UCSD-AML1 (cell line): ENCODE results near the gene RHBDD3.
"Not testable (repeated sequence)": the region's sequence is repeated elsewhere in the genome, so short reads cannot be mapped to it uniquely, and the experiment has no call there.

Experiments
- DNase-seq: peaks from one replicate; lab custom pipeline; 2025; ENCODE audit not compliant: unreplicated experiment; lab: John Stamatoyannopoulos, UW

The RHBDD3 gene

DNA sequence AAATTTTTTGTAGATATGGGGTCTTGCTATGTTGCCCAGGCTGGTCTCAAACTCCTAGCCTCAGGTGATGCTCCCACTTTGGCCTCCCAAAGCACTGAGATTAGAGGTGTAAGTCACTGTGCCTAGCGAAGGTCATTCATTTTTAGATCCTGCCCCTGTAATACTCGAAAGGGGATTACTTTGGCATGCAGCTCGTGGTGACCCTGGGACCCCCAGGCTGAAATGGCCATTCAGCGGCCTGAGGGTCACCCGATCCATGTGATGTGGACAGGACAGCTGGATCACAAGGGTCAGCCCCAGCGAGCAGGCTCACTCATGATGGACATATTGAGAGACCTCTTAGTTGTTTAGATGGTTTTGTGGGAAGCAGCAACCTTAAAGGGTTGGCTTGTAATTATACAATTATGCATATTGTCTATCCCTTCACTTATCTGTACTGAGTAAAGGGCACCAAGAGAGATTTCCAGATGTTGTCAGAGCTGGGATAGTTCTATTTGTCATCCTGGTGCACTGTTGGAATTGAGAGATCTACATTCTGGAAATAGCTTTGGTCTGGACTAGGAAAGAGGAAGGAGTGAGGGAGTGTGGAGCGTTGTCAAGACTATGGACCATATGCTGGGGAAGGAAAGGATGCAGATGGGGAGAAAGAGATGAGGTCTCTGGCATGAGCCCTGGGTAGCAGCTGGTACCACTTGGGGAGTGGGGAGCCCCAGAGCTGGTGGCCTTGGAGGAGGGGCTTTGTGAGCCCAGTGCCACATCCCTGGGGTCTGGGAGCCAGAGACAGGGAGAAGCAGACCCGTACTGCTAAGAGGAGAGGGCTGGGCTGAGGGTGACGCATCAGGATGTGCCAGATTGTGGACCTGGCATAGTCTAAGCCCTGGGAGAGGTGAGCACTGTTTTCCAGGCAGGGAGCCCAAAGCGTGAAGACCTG is 15.5 kb downstream of the RHBDD3 start:
- no peak for DNase-seq

DNA sequence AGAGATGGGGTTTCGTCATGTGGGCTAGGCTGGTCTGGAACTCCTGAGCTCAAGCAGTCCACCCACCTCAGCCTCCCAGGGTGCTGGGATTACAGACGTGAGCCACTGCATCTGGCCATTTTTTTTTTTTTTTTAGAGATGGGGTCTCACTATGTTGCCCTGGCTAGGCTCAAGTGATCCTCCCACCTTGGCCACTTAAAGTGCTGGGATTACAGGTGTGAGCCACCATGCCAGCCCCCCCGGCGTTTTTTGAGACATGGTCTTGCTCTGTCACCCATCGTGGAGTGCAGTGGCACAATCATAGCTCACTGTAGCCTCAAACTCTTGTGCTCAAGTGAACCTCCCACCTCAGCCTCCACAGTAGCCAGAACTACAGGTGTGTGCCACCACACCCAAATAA is 16.5 kb downstream of the RHBDD3 start:
- no peak for DNase-seq

DNA sequence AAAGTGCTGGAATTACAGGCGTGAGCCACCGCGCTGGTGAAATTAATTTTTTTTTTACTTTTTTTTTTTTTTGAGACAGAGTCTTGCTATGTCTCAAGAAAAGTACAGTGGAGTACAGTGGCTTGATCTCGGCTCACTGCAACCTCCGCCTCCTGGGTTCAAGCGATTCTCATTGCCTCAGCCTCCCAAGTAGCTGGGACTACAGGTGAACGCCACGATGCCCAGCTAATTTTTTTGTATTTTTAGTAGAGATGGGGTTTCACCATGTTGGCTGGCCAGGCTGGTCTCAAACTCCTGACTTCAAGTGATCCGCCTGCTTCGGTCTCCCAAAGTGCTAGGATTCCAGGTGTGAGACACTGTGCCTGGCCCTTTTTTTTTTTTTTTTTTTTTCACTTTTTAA is 19.9 kb downstream of the RHBDD3 start:
- DNase-seq: not testable (repeated sequence)

DNA sequence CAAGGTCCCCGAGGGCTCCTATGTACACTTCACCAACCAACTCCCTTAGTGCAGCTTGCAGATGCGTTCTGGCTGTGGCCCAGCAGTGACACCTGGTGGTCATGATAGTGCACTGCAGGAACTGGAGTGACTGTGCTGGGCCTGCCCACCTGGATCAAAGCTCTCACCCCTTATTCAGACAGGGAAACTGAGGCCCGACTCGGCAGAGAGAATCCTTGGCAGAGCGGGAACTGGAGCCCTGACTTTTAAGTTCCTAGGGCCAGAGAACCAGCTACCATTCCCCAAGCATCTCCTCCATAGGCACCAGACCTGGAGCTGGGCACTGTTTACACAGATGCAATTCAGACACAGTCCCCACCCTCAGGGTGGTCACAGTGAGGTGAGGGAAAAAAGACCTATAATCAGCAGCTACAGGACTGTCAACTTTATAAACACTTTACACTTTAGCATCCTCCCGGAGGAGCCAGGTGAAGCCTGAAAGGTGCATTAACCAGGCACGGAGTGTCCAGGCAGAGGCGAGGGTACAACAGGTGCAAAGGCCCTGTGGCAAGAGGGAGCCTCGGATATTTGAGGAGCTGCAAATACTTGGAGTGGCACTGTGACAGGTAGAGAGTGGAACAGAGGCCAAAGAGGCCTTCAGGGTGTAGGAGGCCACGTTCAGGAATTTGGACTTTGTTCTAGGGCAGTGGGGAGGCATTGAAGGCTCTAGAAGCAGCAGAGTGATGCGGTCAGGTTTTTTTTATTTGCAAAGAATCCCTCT is 22.0 kb downstream of the RHBDD3 start:
- peak; percentile 67 for DNase-seq

DNA sequence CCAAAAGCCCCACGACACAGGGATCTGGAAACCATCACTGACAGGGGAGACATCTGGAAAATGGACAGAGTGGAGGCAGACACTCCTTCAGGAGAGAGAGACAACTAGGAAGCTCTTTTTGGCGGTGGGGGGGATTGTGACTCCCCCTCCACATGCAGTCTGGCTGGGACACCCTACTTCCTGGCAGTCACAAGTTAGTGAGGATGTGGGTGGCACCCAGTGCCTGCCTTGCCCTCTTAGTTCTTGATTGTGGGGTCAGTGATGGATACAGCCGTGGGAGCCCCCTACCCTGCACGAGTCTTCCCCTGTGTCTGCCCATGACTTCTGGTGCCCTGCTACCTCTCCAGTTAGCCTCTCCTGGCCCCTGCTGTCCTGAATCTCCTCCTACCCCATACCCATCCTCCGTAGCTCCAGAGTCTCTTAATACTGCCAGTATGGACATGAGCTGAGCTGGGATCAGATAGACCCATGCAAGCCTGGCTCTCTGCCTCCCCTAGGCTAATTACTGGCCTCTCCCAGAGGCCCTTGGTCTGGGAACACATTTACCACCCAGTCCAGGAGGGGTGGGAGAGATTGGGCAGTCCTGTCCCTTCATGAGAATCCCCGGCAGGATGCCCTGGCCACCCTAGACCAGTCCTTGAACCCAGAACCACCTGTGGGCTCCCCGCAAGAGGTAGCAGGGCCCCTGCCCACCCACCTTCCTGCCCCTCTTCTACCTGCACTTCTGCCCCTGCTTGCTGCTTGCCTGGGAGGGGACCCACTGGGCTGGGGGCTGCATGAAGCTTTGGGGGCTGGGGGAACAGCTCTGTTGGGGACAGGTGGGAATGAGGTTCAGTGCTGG is 22.8 kb downstream of the RHBDD3 start:
- DNase-seq: no peak

DNA sequence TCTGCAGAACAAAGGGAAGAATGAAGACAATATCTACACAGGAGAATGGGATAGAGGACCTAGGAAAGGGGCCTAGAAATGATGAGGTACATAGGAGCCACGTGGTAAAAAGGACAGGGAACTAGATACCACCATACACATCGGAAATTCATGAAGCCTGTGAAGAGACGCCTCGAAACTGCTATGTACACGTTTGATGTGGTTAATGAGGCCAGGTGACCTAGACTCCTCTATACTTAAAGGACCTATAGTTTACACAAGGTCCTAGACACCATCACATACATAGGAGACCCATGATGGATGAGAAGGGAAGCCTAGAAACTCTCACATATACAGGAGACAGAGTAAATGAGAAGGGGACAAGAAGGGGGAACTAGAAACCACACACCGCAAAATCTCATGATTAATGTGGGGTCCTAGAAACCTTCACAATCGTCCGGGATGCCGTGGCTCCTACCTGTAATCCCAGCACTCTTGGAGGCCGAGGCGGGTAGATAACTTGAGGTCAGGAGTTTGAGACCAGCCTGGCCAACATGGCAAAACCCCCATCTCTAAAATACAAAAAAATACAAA is 23.8 kb downstream of the RHBDD3 start:
- no peak for DNase-seq

DNA sequence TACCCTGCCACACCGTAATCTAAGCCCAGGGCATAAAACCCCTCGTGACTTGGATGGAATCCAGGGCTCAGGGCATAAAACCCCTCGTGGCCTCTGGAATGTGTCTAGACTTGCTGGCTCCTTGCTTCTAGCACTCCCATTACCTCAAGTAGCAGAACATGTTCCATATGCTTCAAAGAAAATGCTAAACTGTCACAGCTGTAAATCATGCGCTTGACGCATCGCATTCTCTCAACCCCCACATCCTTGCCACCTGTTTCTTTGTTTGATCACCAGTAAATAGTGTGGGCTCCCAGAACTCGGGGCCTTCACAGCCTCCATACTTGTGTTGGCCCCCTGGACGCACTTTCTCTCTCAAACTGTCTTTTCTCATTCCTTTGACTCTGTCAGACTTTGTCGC is 27.3 kb downstream of the RHBDD3 start:
- DNase-seq: not testable (repeated sequence)

DNA sequence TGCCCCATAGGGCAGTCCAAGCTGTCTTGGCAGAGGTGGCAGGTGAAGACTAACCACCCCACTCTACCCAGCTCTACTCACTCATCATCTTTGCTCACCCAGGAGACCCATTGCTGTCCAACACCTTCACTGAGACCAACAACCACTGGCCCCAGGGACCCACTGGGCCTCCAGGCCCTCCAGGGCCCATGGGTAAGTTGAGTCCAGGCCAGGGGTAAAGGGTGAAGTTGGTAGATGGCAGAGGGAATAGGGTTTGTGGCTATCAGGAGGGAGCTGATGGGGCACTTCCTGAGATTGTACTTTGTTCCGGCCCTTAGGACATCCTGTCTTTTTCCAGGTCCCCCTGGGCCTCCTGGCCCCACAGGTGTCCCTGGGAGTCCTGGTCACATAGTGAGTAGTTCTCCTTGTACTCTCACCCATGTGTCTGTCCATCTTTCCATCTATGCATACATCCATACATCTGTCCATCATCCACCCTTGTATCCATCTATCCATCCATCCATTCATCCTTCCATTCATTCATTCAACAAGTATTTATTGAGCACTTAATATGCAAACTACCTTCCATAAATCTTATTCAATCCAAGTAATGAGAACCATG is 34.4 kb downstream of the RHBDD3 start:
- DNase-seq: no peak

DNA sequence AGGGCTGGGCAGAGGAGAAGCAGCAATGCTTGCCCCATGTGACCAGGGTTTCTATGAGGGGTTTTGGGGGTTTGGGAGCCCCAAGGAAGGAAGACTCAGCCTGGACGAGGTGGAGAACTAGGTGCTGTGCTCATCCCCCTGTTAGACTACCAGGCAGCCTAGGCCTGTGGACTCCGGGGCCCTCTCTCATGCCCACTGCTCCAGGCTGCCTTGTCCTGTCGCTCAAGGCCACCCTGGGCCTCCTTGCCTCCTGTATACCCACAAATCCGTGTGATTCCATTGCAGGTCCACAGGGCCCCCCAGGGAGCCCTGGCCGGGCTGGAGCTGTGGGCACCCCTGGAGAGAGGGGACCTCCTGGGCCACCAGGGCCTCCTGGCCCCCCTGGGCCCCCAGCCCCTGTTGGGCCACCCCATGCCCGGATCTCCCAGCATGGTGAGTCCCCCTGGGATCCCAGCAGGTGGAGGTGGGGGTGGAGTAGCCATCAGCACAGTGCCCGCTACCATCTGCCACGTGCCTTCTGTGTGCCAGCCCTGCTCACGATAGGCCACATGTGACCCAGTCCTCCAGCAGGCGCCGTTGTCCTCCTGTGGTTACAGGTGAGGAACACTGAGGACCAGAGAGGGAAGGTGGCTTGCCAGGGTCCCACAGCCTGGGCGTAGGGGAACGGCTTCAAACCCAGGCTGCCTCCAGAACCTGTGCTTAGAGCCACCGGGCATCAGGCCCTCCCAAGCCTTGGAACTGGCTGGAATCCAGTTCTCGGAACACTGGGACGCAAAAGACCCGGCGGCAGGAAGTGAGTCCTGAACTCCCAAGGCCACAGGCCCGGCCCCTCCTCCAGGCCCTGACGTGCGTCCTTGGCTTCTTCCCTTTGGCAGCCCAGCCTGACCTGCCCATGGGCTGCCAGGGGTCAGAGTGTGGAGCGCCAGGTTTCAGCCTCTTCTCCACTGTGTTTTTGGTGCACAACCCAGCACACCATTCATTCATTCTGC is 35.5 kb downstream of the RHBDD3 start:
- no peak for DNase-seq

DNA sequence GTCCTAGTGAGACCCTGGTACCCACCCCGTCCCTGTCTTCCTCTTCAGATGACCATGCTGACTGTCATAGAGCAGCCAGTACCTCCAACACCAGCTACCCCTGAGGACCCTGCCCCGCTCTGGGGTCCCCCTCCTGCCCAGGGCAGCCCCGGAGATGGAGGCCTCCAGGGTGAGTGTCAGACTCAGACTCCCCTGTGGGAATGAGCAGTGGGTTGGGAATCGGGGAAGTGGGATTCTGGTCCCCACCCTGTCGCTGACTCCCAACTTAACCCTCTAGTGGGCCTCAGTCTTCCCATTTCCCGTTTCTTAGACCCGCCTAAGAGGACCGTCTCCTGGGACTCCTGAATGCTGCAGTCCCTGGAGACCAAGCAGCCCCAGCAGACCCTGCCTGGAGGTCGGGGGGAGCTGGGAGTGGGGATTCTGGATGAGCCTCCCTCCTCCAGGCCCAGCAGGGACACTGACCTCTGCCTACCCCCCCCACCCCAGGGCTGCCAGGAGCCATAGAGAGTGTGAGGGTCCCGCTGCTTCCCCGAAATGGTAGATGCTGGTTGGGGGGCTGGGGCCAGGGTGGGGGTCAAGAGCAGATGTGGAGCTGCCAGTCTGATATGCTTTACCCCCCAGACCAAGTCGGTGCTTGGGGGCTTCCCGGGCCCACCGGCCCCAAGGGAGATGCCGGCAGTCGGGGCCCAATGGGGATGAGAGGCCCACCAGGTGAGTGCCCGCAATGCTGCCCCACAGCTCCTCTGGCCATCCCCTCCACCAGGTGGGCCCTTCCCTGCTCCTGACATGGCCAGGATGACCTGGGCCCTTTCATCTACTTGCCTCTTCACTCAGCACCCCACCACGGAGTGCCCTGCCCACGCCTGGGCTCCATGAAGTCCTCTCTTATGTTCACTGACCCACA is 36.6 kb downstream of the RHBDD3 start:
- DNase-seq: no peak

DNA sequence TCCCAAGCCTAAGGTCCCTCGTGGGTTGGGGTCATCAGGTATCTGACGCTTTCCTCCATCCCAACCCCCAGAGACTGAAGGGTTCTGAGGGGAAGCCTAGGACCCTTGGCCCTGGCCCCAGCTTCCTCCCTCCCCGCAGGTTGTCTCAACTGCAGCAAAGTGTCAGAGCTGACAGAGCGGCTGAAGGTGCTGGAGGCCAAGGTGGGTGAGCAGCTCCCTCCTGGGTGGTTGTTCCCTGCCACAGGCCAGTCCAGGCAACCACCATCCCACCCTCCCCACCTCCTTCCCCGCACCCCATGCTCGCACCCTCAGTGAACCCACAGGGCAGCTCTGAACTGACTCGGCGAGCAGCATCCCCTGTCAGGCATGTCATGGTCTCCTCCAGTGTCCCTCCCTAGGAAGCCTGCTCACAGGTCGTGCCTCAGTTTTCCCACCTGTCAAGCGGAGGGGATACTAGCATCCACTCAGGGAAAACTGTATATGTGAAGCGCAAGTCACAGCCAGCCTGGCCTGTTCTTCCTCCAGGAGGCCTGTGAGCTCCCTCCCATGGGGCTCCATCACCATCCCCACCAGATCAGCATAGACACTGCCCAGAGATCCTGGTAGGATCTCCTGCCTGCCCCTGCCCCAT is 41.3 kb downstream of the RHBDD3 start:
- no peak for DNase-seq

DNA sequence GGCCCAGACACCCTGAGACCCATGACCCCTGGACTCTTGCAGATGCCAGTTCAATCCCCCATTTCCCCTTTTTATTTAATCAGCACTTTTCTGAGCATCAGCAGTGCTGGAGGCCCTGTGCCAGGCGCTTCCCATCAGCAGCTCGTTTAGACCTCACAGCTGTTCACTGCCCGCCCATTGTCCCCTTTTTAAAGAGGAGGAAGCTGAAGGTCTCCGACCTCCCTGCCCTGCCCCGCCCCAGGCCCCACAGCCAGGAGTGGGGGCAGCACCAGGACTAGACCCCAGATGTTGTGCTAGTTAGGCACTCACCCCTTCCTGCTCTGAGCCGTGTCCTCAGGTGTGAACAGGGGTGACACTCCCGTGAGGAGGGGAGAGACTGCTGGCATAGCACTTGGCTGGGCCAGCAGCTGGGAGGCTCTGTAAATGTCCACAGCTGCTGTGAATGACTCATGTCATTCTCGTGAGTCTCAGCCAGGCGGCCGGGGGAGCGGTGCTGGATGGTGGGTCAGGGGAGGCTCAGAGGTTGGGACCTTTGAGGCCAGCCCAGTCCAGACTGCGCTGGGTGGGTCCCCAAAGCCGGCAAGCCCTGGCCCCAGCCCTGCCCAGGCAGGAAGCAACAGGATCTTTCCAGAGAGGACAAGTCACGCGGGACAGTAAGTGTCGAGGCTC is 42.2 kb downstream of the RHBDD3 start:
- DNase-seq: no peak

DNA sequence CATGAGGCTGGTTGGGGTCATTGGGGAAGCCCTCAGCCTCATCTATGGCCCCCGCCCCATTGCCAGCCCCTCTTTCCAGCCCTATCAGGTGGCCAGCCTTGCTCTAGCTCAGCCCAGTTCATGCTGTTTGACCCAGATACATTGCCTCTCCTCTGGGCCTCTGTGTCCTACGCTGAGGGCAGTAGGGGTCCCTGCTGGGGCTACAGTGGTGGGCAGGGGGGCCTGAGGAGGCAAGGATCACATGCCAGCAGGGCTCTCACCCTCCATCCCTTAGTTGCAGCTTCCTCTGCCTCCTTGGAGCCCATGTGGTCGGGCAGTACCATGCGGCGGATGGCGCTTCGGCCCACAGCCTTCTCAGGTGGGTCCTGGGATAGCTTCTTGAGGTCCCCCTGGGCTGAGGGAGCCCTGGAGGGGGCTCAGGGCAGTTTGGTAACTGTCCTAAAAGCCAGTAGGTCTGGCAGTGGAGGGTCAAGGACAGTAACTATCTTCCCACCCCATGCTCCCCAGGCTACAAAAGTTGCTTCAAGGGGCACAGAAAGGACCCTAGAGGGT is 42.8 kb downstream of the RHBDD3 start:
- DNase-seq: no peak

DNA sequence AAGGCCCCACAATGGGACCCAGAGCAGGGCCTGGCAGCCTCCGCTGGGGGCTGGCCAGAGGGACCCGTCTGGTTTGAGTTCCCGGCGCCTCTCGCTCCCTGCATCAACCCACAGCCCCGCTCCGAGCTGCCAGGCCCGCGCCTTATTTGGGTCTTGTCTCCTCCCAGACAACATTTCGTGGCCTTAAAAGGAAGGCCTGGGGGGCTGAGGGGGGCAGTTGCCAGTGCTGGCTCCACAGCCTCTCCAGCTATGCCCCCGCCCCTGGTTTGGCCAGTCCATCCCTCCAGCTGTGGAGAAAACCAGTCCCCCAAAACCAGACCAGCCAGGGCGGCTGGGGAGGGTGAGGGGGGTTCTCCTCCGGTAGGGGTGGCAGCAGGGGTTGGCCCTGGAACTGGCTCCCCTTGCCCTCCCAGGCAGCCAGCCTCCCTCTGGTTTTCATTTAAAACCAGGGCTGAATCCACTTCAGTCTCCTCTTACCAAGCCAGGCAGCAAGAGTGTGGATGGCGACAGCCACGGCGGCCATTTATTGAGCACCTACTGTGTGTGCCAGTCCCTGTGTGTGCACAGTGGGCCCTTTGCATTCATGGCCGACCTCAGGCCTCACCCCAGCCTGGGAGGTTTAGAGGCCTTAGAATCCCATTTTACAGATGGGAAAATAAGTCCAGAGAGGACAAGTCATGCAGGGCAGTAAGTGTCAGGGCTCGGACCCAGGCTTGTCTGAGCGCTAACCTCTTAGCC is 43.5 kb downstream of the RHBDD3 start:
- no peak for DNase-seq

DNA sequence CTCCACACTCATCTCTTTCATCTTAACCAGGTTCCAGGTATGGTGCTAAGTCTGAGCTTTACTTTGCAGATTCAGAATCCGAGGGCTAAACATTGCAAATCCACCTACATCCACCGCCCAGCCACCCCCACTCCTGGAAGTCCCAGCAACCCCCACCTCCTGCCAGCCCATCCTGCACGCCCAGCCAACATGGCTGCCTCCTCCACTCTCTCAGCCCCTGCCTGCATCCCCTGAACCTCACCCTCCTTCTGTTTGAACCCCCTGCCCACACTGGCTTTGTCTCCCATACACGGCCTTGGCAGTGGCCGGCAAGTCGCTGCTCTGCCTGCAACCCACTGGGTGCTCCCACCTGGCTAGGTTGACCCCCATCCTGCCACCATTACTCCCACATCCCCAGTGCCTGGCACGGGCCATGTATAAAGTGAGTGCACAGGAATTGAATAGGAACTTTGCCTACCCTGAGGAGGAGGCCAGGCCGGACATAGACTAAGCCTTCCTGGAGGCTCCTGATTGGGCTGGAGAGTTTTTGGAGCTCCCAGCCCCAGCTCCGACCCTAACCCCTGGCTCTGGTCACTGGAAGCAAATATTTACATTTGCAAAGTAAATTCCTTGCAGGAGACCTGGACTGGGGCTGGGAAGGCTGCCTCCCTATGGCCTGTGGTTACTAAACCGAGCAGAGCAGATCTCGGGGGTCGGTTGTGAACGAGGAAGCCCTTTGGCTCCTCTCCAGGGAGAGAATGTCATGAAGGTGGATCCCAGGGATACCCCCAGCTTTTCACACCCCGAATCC is 47.7 kb downstream of the RHBDD3 start:
- no peak for DNase-seq

DNA sequence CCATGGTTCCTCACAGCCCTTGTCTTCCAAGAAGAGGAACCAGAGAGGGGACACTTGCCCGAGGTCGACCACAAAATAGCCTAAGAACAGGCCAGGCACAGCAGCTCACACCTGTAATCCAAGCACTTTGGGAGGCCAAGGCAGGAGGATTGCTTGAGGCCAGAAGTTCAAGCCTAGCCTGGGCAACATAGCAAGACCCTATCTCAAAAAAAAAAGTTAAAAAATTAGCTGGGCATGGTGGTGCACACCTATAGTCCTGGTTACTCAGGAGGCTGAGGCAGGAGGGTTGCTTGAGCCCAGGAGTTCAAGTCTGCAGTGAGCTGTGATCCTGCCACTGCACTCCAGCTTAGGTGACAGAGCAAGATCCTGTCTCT is 48.4 kb downstream of the RHBDD3 start:
- DNase-seq: not testable (repeated sequence)
